IMR-90 (cell line): ENCODE measurements around the gene NEXMIF. TPM values are rescaled to one million over a fixed set of nuclear protein-coding genes. Genes with fewer than 3 reads are reported as not detected.

Source experiments
- ATAC-seq: fragments of 200-7000 bp; cut with Tn5 transposase; 2 replicates; pipeline ENCODE4 v1.9.1; 2020; ENCODE audit warnings: low read depth, mild to moderate bottlenecking, moderate library complexity
- BruUV-seq: library from RNA; stranded (reverse); fragments of 400-500 nt; replicated peaks from 2 replicates; lab custom pipeline; 2021; lab: Mats Ljungman, UMichigan
- CTCF ChIA-PET: fragments of 300-600 bp; formaldehyde crosslinking; extraction: SDS; loops from one replicate; lab custom pipeline; 2021; ENCODE audit warnings: antibody characterized with exemption; lab: Yijun Ruan, JAX
- POLR2A ChIA-PET: fragments of 300-600 bp; sonication (Branson Sonifier 250); formaldehyde crosslinking; loops from one replicate; lab custom pipeline; 2022; ENCODE audit warnings: antibody characterized with exemption; ENCODE audit not compliant: unreplicated experiment; lab: Charles Lee
- DNase-seq: peaks from one replicate; pipeline ENCODE4 v3.0.0; 2013
- H2AFZ ChIP-seq: replicated peaks from 2 replicates; pipeline ENCODE3; 2013; ENCODE audit warnings: low read length, mild to moderate bottlenecking; ENCODE audit not compliant: poor library complexity
- H2AK5ac ChIP-seq: 2 replicates; pipeline ENCODE4 v1.6.1; 2013; ENCODE audit warnings: low read depth, low read length, inconsistent platforms
- H2AK9ac ChIP-seq: replicated peaks from 2 replicates; pipeline ENCODE3; 2013; ENCODE audit warnings: mild to moderate bottlenecking, low read depth, low read length, moderate library complexity; ENCODE audit not compliant: poor library complexity
- H2BK120ac ChIP-seq: 2 replicates; pipeline ENCODE4 v1.6.1; 2013; ENCODE audit warnings: low read depth, low read length, inconsistent platforms
- H2BK15ac ChIP-seq: 3 replicates; pipeline ENCODE4 v1.6.1; 2013; ENCODE audit warnings: low read depth, low read length, inconsistent platforms
- H2BK20ac ChIP-seq: 2 replicates; pipeline ENCODE4 v1.6.1; 2013; ENCODE audit warnings: low read depth, mild to moderate bottlenecking, inconsistent platforms, low read length, moderate library complexity
- H2BK5ac ChIP-seq: 2 replicates; pipeline ENCODE4 v1.6.1; 2013; ENCODE audit warnings: mild to moderate bottlenecking, low read depth, low read length, inconsistent platforms; ENCODE audit not compliant: poor library complexity, severe bottlenecking
- H3K14ac ChIP-seq: replicated peaks from 2 replicates; pipeline ENCODE4 v1.6.1; 2013; ENCODE audit warnings: low read depth, low read length, inconsistent platforms
- H3K18ac ChIP-seq: 2 replicates; pipeline ENCODE4 v1.6.1; 2013; ENCODE audit warnings: low read depth, low read length, control low read depth
- H3K23ac ChIP-seq: 2 replicates; pipeline ENCODE4 v1.6.1; 2013; ENCODE audit warnings: low read depth, low read length, inconsistent platforms
- H3K27ac ChIP-seq: 2 replicates; pipeline ENCODE4 v1.5.1; 2013; ENCODE audit warnings: mild to moderate bottlenecking, control low read depth, low read length; ENCODE audit not compliant: insufficient read depth
- H3K27me3 ChIP-seq: 2 replicates; pipeline ENCODE4 v1.6.1; 2013; ENCODE audit warnings: low read length; ENCODE audit not compliant: control insufficient read depth, insufficient read depth
- H3K36me3 ChIP-seq: 2 replicates; pipeline ENCODE4 v1.6.1; 2013; ENCODE audit warnings: low read length, mixed read lengths; ENCODE audit not compliant: control insufficient read depth, insufficient read depth
- H3K4ac ChIP-seq: 2 replicates; pipeline ENCODE4 v1.6.1; 2013; ENCODE audit warnings: low read depth, low read length, inconsistent platforms
- H3K4me1 ChIP-seq: 2 replicates; pipeline ENCODE4 v1.6.1; 2013; ENCODE audit warnings: low read length, mixed read lengths; ENCODE audit not compliant: control insufficient read depth, insufficient read depth
- H3K4me2 ChIP-seq: 2 replicates; pipeline ENCODE4 v1.6.1; 2013; ENCODE audit warnings: low read depth, mild to moderate bottlenecking, control low read depth, low read length, moderate library complexity
- H3K4me3 ChIP-seq: 2 replicates; pipeline ENCODE4 v1.5.1; 2013; ENCODE audit warnings: low read depth, mild to moderate bottlenecking, control low read depth, low read length, moderate library complexity; ENCODE audit not compliant: insufficient read depth
- H3K56ac ChIP-seq: 2 replicates; pipeline ENCODE4 v1.6.1; 2013; ENCODE audit warnings: low read length, inconsistent platforms; ENCODE audit not compliant: insufficient read depth; ENCODE audit errors: extremely low read depth
- H3K79me1 ChIP-seq, 2 experiments: 2 replicates each; pipeline ENCODE4 v1.6.1; 2013; ENCODE audit warnings: low read length in 2 of 2, inconsistent platforms in 1 of 2, low read depth in 1 of 2
- H3K9ac ChIP-seq: 2 replicates; pipeline ENCODE4 v1.6.1; 2013; ENCODE audit warnings: low read depth, low read length, control low read depth
- H3K9me1 ChIP-seq: 2 replicates; pipeline ENCODE4 v1.6.1; 2013; ENCODE audit warnings: low read length, inconsistent platforms; ENCODE audit not compliant: insufficient read depth
- H3K9me3 ChIP-seq: 2 replicates; pipeline ENCODE4 v1.6.1; 2013; ENCODE audit warnings: low read length; ENCODE audit not compliant: control insufficient read depth, insufficient read depth
- H4K20me1 ChIP-seq: 2 replicates; pipeline ENCODE4 v1.6.1; 2013; ENCODE audit warnings: low read length, inconsistent platforms; ENCODE audit not compliant: insufficient read depth
- H4K5ac ChIP-seq: 2 replicates; pipeline ENCODE4 v1.6.1; 2013; ENCODE audit warnings: mild to moderate bottlenecking, low read depth, low read length, control low read depth
- H4K8ac ChIP-seq, 2 experiments: 2 replicates each; pipeline ENCODE4 v1.6.1; 2013; ENCODE audit warnings: low read depth in 2 of 2, low read length in 2 of 2, control low read depth in 1 of 2, inconsistent platforms in 1 of 2
- H4K91ac ChIP-seq: 2 replicates; pipeline ENCODE4 v1.6.1; 2013; ENCODE audit warnings: low read depth, low read length, inconsistent platforms; ENCODE audit not compliant: insufficient read depth
- BHLHE40 ChIP-seq: fragments of 150-350 bp; IDR thresholded peaks from 2 replicates; pipeline ENCODE4 v1.6.1; 2016; ENCODE audit warnings: mild to moderate bottlenecking, low read depth, low read length
- CEBPB ChIP-seq: IDR thresholded peaks from 2 replicates; pipeline ENCODE4 v1.6.1; 2012; ENCODE audit warnings: low read depth, low read length, improper control_type of control experiment
- CHD1 ChIP-seq: IDR thresholded peaks from 2 replicates; pipeline ENCODE4 v1.6.1; 2012; ENCODE audit warnings: low read depth, low read length, improper control_type of control experiment
- MAFK ChIP-seq: IDR thresholded peaks from 2 replicates; pipeline ENCODE4 v1.6.1; 2012; ENCODE audit warnings: low read depth, low read length, improper control_type of control experiment
- MAZ ChIP-seq: IDR thresholded peaks from 2 replicates; pipeline ENCODE4 v1.6.1; 2012; ENCODE audit warnings: low read depth, mild to moderate bottlenecking, low read length, improper control_type of control experiment, moderate library complexity, borderline replicate concordance
- POLR2A ChIP-seq: IDR thresholded peaks from 2 replicates; pipeline ENCODE4 v1.6.1; 2012; ENCODE audit warnings: mild to moderate bottlenecking, low read depth, low read length
- RAD21 ChIP-seq: IDR thresholded peaks from 2 replicates; pipeline ENCODE4 v1.6.1; 2012; ENCODE audit warnings: low read length, improper control_type of control experiment
- RCOR1 ChIP-seq: IDR thresholded peaks from 2 replicates; pipeline ENCODE4 v1.6.1; 2012; ENCODE audit warnings: mild to moderate bottlenecking, low read length, improper control_type of control experiment; ENCODE audit not compliant: insufficient replicate concordance
- SMC3 ChIP-seq: fragments of 150-350 bp; IDR thresholded peaks from 2 replicates; pipeline ENCODE4 v1.6.1; 2016; ENCODE audit warnings: low read depth, mild to moderate bottlenecking, antibody characterized with exemption, low read length, moderate library complexity
- WGBS, 2 experiments: methylation state at CpG; one replicate each; pipeline versions ENCODE4 v1.1.5 to v1.1.7; 2013; ENCODE audit warnings: missing lambda C conversion rate in 2 of 2; ENCODE audit not compliant: insufficient read length in 1 of 2; ENCODE audit errors: extremely low coverage in 2 of 2; 5-methylcytosine and 5-hydroxymethylcytosine counted together
- dilution Hi-C: fragments of 300-500 bp; cut with HindIII; formaldehyde crosslinking; loops from one replicate; pipeline ENCODE4 v1.14.3; 2018; ENCODE audit warnings: low sequenced_read_pairs; ENCODE audit not compliant: unreplicated experiment
- in situ Hi-C: fragments of 300-500 bp; cut with MboI; formaldehyde crosslinking; loops from 3 replicates; pipeline ENCODE4 v1.14.3; 2019; ENCODE audit warnings: low sequenced_read_pairs, inconsistent platforms, mixed read lengths
- intact Hi-C: fragments of 100-400 bp; cut with micrococcal nuclease; formaldehyde crosslinking; loops from 2 replicates; pipeline ENCODE4 v1.10.0; 2022
- polyA plus RNA-seq, 3 experiments: library from polyadenylated mRNA; depleted of rRNA; stranded (reverse); fragments of >200 nt; gene quantifications; 2 replicates each; pipeline ENCODE4 v1.2.3, GENCODE V29; 2012; ENCODE audit warnings: low replicate concordance in 1 of 3
- total RNA-seq: library from RNA; depleted of rRNA; stranded (reverse); fragments of >200 nt; gene quantifications from 2 replicates; pipeline ENCODE4 v1.2.3, GENCODE V29; 2012
- TF ChIP-seq, protein P1 (sequence below): conservative IDR thresholded peaks from 2 replicates; pipeline ENCODE4 v1.5.1; 2012; ENCODE audit warnings: mild to moderate bottlenecking, low read depth, low read length, improper control_type of control experiment
- TF ChIP-seq, protein P2 (sequence below): fragments of 150-350 bp; IDR thresholded peaks from 2 replicates; pipeline ENCODE4 v1.6.1; 2017; ENCODE audit warnings: mild to moderate bottlenecking, antibody characterized with exemption, low read length, low read depth

Gene NEXMIF
- total and polyA plus RNA-seq, 2 of the 4 experiments (the other 2 are of a cell fraction) = not detected

DNA sequence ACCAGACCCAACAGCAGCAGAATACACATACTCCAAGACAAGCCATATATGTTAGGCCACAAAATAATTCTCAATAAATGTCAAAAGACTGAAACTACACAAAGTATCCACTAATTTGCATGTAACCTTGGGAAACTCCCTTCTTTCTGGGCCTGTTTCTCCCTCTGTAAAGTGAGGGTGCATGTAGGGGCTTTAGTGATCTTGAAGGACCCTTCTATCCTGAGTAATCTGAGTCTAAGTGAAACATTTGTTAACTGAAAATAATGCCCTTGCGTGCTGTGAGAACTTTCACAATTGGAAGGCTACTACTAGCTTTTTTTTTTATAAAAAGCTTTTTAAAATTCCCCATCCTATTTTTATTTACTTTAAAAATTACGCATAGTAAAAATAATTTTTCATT is 125.2 kb downstream of the NEXMIF start:
- TF ChIP-seq SMC3 (no peak), CEBPB (no peak), RCOR1 (no peak), CHD1 (no peak), RAD21 (no peak), MAFK (no peak), POLR2A (no peak), MAZ (no peak), BHLHE40 (no peak)
- TF ChIP-seq, protein P1, sequence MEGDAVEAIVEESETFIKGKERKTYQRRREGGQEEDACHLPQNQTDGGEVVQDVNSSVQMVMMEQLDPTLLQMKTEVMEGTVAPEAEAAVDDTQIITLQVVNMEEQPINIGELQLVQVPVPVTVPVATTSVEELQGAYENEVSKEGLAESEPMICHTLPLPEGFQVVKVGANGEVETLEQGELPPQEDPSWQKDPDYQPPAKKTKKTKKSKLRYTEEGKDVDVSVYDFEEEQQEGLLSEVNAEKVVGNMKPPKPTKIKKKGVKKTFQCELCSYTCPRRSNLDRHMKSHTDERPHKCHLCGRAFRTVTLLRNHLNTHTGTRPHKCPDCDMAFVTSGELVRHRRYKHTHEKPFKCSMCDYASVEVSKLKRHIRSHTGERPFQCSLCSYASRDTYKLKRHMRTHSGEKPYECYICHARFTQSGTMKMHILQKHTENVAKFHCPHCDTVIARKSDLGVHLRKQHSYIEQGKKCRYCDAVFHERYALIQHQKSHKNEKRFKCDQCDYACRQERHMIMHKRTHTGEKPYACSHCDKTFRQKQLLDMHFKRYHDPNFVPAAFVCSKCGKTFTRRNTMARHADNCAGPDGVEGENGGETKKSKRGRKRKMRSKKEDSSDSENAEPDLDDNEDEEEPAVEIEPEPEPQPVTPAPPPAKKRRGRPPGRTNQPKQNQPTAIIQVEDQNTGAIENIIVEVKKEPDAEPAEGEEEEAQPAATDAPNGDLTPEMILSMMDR = no peak
- TF ChIP-seq, protein P2, sequence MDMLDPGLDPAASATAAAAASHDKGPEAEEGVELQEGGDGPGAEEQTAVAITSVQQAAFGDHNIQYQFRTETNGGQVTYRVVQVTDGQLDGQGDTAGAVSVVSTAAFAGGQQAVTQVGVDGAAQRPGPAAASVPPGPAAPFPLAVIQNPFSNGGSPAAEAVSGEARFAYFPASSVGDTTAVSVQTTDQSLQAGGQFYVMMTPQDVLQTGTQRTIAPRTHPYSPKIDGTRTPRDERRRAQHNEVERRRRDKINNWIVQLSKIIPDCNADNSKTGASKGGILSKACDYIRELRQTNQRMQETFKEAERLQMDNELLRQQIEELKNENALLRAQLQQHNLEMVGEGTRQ = no peak
- DNase-seq = no peak
- intact Hi-C loops (no loop called here), in situ Hi-C loops (no loop called here), dilution Hi-C loops (no loop called here)
- ChIA-PET POLR2A (no interaction called here), CTCF (no interaction called here)
- Histone ChIP-seq H3K4me3 (no peak overlapping the region), H3K9me1 (no peaks in the 10 kb centered on the region), H4K5ac (no peak overlapping the region), H3K23ac (no peak overlapping the region), H3K36me3 (no peaks in the 10 kb centered on the region), H3K27ac (no peak overlapping the region), H4K20me1 (no peaks in the 10 kb centered on the region), H3K18ac (no peak overlapping the region), H4K8ac (no peak overlapping the region), H3K79me1 (no peaks in the 10 kb centered on the region), H3K4me1 (no peaks in the 10 kb centered on the region), H2AFZ (no peak overlapping the region), H3K9ac (no peak overlapping the region), H2AK5ac (no peak overlapping the region), H2BK20ac (no peak overlapping the region), H3K27me3 (no peaks in the 10 kb centered on the region; the same call in 1 of the 2 replicates), H2BK5ac (no peak overlapping the region), H3K14ac (no peak overlapping the region), H3K4ac (no peak overlapping the region), H2BK15ac (no peak overlapping the region), H2AK9ac (no peak overlapping the region), H4K91ac (no peak overlapping the region), H2BK120ac (no peak overlapping the region), H3K9me3 (no peaks in the 10 kb centered on the region; the same call in 1 of the 2 replicates), H3K56ac (no peak overlapping the region), H3K4me2 (no peak overlapping the region)
- BruUV-seq = no TSS peak
- ATAC-seq = no peak
- no CpG with 5 or more reads among the region's 2 CpGs for WGBS, 2 experiments
